Kidney (tissue), 14 donors: ENCODE data around the gene CCDC192. TPM values are rescaled to one million over a fixed set of nuclear protein-coding genes. Genes with fewer than 3 reads are reported as not detected.

ENCODE experiments used
- DNase-seq, 5 donors: peaks; one replicate each; pipeline ENCODE4 v3.0.0-alpha.2; 2013 to 2020
- FAIRE-seq: peaks from 2 replicates; lab custom pipeline; 2012; peaks lifted over from hg19 to GRCh38; lab: Jason Lieb, UNC
- H3K27ac ChIP-seq, 2 donors: one replicate each; pipeline ENCODE4 v1.7.0; 2013; ENCODE audit warnings: low read depth in 2 of 2, low read length in 2 of 2, inconsistent platforms in 1 of 2
- H3K27me3 ChIP-seq: one replicate; pipeline ENCODE4 v1.7.1; 2013; ENCODE audit warnings: low read length, inconsistent platforms; ENCODE audit not compliant: control insufficient read depth, insufficient read depth
- H3K36me3 ChIP-seq, 3 donors: one replicate each; pipeline versions ENCODE4 v1.7.0 to v1.7.1; 2013; ENCODE audit warnings: low read length in 3 of 3, control low read depth in 1 of 3, inconsistent platforms in 1 of 3; ENCODE audit not compliant: insufficient read depth in 3 of 3, control insufficient read depth in 2 of 3
- H3K4me1 ChIP-seq, 3 donors: one replicate each; pipeline versions ENCODE4 v1.7.0 to v1.7.1; 2013; ENCODE audit warnings: low read length in 3 of 3, inconsistent platforms in 1 of 3, low read depth in 1 of 3; ENCODE audit not compliant: control insufficient read depth in 2 of 3, insufficient read depth in 2 of 3
- H3K4me3 ChIP-seq, 3 donors: one replicate each; pipeline versions ENCODE4 v1.7.0 to v1.8.1; 2013; ENCODE audit warnings: low read length in 3 of 3, control low read depth in 1 of 3, inconsistent platforms in 1 of 3
- H3K9ac ChIP-seq, 3 donors: one replicate each; pipeline versions ENCODE4 v1.7.0 to v1.7.1; 2013; ENCODE audit warnings: low read length in 3 of 3, control low read depth in 1 of 3, inconsistent platforms in 1 of 3
- H3K9me3 ChIP-seq, 3 donors: one replicate each; pipeline versions ENCODE4 v1.7.0 to v1.7.1; 2013; ENCODE audit warnings: low read length in 3 of 3, control low read depth in 1 of 3, inconsistent platforms in 1 of 3; ENCODE audit not compliant: control insufficient read depth in 2 of 3, insufficient read depth in 1 of 3
- intact Hi-C: fragments of 100-400 bp; cut with DNase I; formaldehyde crosslinking; loops from one replicate; pipeline ENCODE4 v1.11.1; 2022
- polyA plus RNA-seq: library from polyadenylated mRNA; stranded (reverse); fragments of 350-450 nt; fragmentation: Illumina TruSeq; extraction: RNeasy Lipid Tissue Mini Kit (QIAGEN cat#74804); gene quantifications from one replicate; pipeline ENCODE4 v1.2.3, GENCODE V29; 2014; ENCODE audit warnings: low read depth, low replicate concordance; ENCODE audit not compliant: insufficient read depth
- total RNA-seq: library from RNA; stranded (reverse); fragmentation: NEBNext Ultra II Directional; extraction: Animal tissue kit (Norgen Biotek cat#: 25700); gene quantifications from one replicate; pipeline ENCODE4 v1.2.1, GENCODE V29; 2021
- TF ChIP-seq, protein P1 (sequence below): IDR thresholded peaks from 3 replicates; pipeline ENCODE4 v1.5.1; 2012; ENCODE audit warnings: mild to moderate bottlenecking, moderate library complexity, borderline replicate concordance; ENCODE audit not compliant: insufficient read depth; ENCODE audit errors: extremely low read depth
- donor health status: control.
- donor health status: control.
- donor health status: control.
- donor health status: control.
- donor health status: control.
- donor health status: DM: yes; HTN: yes; CAD: no.
- donor health status: Normal renal cell carcinoma (clear cell type).

CCDC192 gene
- total and polyA plus RNA-seq, 2 donors from 2014 or later: not detected

DNA sequence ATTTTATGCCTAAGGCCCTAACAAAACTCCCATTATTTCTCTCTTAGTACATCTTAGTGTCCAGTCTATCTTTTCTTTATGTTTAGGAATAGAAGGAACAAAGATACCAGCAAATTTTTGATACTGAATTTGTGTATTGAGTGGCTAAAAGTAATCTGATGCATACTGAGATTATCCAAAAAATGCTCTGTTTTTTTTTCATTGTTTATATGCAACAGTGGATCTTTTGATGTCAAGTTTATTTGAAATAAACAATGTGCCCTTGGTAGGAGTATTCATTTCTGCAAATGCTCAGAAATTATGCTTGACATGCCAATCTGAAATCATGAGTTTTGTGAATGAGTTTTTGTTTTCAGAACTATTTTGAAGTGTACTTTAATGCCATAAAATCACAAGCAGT, 58.7 kb downstream of the CCDC192 start:
- FAIRE-seq (no peak), DNase-seq (no peak)
- Histone ChIP-seq H3K36me3 (no peaks in the 10 kb centered on the region), H3K9ac (no peak overlapping the region), H3K27ac (no peak overlapping the region), H3K4me3 (no peak overlapping the region), H3K27me3 (no peaks in the 10 kb centered on the region), H3K4me1 (no peaks in the 10 kb centered on the region), H3K9me3 (no peaks in the 10 kb centered on the region)
- intact Hi-C loops: no loop called here
- TF ChIP-seq, protein P1, sequence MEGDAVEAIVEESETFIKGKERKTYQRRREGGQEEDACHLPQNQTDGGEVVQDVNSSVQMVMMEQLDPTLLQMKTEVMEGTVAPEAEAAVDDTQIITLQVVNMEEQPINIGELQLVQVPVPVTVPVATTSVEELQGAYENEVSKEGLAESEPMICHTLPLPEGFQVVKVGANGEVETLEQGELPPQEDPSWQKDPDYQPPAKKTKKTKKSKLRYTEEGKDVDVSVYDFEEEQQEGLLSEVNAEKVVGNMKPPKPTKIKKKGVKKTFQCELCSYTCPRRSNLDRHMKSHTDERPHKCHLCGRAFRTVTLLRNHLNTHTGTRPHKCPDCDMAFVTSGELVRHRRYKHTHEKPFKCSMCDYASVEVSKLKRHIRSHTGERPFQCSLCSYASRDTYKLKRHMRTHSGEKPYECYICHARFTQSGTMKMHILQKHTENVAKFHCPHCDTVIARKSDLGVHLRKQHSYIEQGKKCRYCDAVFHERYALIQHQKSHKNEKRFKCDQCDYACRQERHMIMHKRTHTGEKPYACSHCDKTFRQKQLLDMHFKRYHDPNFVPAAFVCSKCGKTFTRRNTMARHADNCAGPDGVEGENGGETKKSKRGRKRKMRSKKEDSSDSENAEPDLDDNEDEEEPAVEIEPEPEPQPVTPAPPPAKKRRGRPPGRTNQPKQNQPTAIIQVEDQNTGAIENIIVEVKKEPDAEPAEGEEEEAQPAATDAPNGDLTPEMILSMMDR: no peak

DNA sequence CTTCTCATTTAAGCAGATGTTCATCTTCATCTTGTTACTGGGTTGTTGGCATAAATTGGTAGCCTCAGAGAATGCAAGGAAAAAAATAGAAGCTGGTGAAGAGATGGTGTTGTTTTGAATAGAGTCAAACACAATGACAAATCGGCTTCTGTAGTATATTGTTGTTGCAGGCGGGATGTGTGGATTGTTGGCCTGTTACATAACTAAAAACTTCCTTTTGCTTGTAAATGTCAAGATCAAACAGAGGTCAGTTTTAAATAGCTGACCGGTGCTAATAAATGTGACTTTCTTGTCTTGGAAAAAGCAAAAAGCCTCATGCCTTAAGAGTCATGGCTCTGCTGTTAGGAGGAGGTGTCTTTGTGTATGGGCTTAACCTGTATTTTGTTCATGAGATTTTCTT, 59.2 kb downstream of the CCDC192 start:
- Histone ChIP-seq H3K36me3 (no peaks in the 10 kb centered on the region), H3K9ac (no peak overlapping the region), H3K9me3 (no peaks in the 10 kb centered on the region), H3K4me1 (no peaks in the 10 kb centered on the region), H3K27ac (no peak overlapping the region), H3K27me3 (no peaks in the 10 kb centered on the region), H3K4me3 (no peak overlapping the region)
- DNase-seq: peak in 1 of 5 donors; percentile 20
- FAIRE-seq: no peak
- TF ChIP-seq, protein P1: no peak
- intact Hi-C loops: no loop called here

DNA sequence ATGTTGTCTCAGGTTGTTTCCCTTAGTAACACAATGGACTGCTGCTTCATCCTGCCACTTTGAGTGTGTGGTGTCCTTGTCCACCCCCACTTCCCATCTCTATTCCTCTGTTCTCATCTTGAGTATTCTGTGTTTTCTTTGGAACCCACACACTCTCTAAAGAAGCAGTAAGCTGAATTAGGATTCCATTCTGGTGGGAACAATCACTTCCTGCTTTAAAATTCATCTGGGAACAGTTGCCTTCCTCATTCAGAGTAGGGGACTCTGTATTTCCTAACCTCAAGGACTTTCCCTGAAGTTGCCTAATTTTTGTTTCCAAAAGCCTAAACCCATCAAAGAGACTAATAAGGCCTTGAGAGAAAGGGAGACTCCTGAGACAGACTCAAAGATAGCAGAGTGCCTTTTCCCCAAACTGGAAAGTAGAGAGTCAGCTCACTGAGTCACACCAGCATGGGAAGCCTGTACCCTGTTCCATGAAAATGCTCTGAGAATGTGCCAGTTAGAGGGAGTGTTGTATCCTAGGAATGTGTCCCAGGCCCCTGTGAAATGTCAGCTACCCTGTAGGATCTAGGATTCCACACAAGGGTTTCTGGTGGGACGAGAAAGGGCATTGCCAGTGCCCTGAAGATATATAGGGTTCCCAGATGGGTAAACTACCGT, 63.6 kb downstream of the CCDC192 start:
- Histone ChIP-seq H3K4me1 (no peaks in the 10 kb centered on the region), H3K27ac (no peak overlapping the region), H3K36me3 (no peaks in the 10 kb centered on the region), H3K4me3 (no peak overlapping the region), H3K27me3 (no peaks in the 10 kb centered on the region), H3K9ac (no peak overlapping the region), H3K9me3 (no peaks in the 10 kb centered on the region)
- TF ChIP-seq, protein P1: no peak
- DNase-seq (no peak), FAIRE-seq (no peak)
- intact Hi-C loops: no loop called here

DNA sequence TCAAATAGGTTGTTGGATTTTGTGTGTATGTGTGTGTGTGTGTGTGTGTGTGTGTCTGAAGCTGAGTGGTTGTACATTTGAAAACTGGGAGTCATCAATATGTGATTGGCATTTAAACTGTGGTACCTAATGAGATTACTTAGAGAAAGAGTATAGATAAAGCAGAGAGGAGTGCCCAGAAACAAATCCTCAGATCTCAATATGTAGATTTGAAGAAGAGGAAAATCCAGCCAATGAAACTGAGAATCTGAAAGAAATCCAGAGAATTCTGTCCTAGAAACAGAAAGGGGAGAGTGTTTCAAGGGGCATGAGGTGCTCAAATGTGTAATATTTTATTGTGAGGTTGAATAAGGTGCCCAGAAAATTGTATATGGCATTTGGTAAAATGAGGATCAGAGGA, 66.2 kb downstream of the CCDC192 start:
- FAIRE-seq: no peak
- Histone ChIP-seq H3K27ac (no peak overlapping the region), H3K4me1 (no peaks in the 10 kb centered on the region), H3K36me3 (no peaks in the 10 kb centered on the region), H3K9me3 (no peaks in the 10 kb centered on the region), H3K27me3 (no peaks in the 10 kb centered on the region), H3K4me3 (no peak overlapping the region), H3K9ac (no peak overlapping the region)
- no peak for DNase-seq
- TF ChIP-seq, protein P1: no peak
- intact Hi-C loops: no loop called here
